ENCODE data around the gene RBKS.
"Not testable (repeated sequence)": the region's sequence is repeated elsewhere in the genome, so short reads cannot be mapped to it uniquely, and the experiment has no call there.

RBKS gene

GRCh38 chr2:27869763-27870162 lies 20.4 kb downstream of the RBKS start:
- DNase-seq = no peak

GRCh38 chr2:27866237-27866636 lies 23.9 kb downstream of the RBKS start:
- no peak for DNase-seq

GRCh38 chr2:27863955-27864354 lies 26.2 kb downstream of the RBKS start:
- DNase-seq = not testable (repeated sequence)

- DNase-seq = no peak
Measured at GRCh38 chr2:27863146-27863545, 27.0 kb downstream of the RBKS start.

- DNase-seq = peak; percentile 79
Measured at GRCh38 chr2:27860111-27860510, 30.1 kb downstream of the RBKS start.

- peak; percentile 56 for DNase-seq
Measured at GRCh38 chr2:27857417-27858172, 32.6 kb downstream of the RBKS start.

- no peak for DNase-seq
Measured at GRCh38 chr2:27856956-27857355, 33.2 kb downstream of the RBKS start.

- no peak for DNase-seq
Measured at GRCh38 chr2:27856386-27856785, 33.8 kb downstream of the RBKS start.

- DNase-seq = peak; percentile 69
Measured at GRCh38 chr2:27855476-27855875, 34.7 kb downstream of the RBKS start.

GRCh38 chr2:27854229-27854862 lies 35.8 kb downstream of the RBKS start:
- no peak for DNase-seq

GRCh38 chr2:27852691-27853090 lies 37.5 kb downstream of the RBKS start:
- DNase-seq = no peak

- no peak for DNase-seq
Measured at GRCh38 chr2:27849558-27850205, 40.5 kb downstream of the RBKS start.

GRCh38 chr2:27847333-27847732 lies 42.9 kb downstream of the RBKS start:
- DNase-seq = no peak

GRCh38 chr2:27844821-27845255 lies 45.3 kb downstream of the RBKS start:
- no peak for DNase-seq

- DNase-seq = no peak
Measured at GRCh38 chr2:27843992-27844391, 46.2 kb downstream of the RBKS start.

- no peak for DNase-seq
Measured at GRCh38 chr2:27842894-27843293, 47.3 kb downstream of the RBKS start.

GRCh38 chr2:27839022-27839618 lies 51.1 kb downstream of the RBKS start:
- no peak for DNase-seq

- no peak for DNase-seq
Measured at GRCh38 chr2:27838502-27838901, 51.7 kb downstream of the RBKS start.

GRCh38 chr2:27833931-27834330 lies 56.3 kb downstream of the RBKS start:
- no peak for DNase-seq

- DNase-seq = peak; percentile 44
Measured at GRCh38 chr2:27832396-27832795, 57.8 kb downstream of the RBKS start.

- DNase-seq = no peak
Measured at GRCh38 chr2:27831279-27832050, 58.7 kb downstream of the RBKS start.

- no peak for DNase-seq
Measured at GRCh38 chr2:27830656-27831055, 59.5 kb downstream of the RBKS start.

GRCh38 chr2:27829791-27830190 lies 60.4 kb downstream of the RBKS start:
- no peak for DNase-seq
